Dermis blood vessel endothelial cell (primary cell): ENCODE measurements around the gene FAM107B. TPM values are rescaled to one million over a fixed set of nuclear protein-coding genes. Genes with fewer than 3 reads are reported as not detected.
"Not testable (repeated sequence)": the region's sequence is repeated elsewhere in the genome, so short reads cannot be mapped to it uniquely, and the experiment has no call there.

Experiments used
- DNase-seq: peaks from one replicate; pipeline ENCODE4 v3.0.0; 2010
- total RNA-seq: library from RNA; depleted of rRNA; stranded (reverse); fragments of >200 nt; gene quantifications from 2 replicates; pipeline ENCODE4 v1.2.3, GENCODE V29; 2014

Gene FAM107B
- total RNA-seq, 1 donor from 2014 or later = 60.6 TPM

DNA sequence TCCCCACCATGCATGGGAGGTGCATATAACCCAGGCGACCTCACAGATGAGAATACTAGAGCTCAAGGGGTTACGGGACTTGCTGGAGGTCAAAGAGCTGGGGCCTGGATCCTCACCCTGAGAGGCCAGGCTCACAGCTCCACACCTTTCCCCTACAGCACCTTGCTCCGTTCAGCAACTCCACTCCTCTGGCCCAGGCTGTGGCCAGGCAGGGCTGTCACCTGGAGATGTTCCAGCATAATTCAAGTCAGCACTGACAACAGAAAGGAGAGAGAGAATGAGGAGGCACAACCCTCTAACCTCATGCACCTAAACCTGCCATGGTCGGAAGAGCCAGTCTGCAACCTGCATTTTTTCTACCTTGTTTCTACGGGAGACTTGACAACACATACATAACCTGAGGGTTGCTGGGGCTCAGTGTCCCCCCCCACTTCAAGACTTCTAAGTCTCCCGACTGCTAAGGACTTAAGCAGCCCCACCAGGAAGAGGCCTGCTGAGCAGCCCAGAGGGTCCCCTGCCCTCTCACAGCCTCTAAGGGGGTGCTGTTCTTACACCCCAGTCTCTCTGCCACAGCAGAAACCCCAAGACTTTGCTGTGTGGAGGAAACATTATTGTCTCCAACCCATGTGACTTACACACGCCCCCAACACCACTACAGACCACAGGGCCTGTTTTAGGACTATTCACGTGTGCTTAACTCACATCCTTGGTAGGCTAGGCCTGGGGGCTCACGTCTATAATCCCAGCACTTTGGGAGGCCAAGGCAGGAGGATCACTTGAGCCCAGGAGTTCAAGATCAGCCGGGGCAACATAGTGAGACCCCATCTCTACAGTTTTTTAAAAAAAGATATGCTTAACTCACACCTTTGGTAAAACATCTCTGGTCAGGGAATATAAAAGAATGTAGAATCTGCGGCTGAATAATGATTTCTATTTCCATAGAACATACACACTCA is 175.6 kb downstream of the FAM107B start:
- no peak for DNase-seq

DNA sequence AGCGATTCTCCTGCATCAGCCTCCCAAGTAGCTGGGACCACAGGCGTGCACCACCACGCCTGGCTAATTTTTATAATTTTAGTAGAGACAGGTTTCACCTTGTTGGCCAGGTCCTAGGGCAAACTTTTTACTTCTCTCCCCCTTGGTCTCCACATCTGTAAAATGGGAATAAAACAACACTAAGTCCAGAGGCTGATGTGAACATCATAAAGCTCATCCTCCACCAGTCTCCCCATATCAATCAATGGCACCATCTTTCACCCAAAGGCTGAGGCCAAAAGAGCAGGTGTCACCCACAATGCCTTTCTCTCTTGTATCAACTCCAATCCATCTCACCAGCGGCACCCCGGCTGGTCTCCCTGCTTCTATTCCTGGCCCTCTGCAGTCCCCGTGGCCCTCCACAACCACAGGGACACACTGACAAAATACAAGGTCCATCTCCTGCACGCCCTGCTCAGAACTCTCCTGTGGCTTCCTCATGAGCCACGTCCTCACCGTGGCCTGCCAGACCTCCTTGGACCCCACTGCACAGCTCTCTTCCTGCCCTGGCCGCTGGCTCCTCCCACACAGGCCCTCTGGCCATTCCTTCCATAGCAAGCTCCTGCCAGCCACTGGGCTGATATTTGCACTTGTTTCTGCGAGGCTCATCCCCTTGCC is 179.0 kb downstream of the FAM107B start:
- no peak for DNase-seq

DNA sequence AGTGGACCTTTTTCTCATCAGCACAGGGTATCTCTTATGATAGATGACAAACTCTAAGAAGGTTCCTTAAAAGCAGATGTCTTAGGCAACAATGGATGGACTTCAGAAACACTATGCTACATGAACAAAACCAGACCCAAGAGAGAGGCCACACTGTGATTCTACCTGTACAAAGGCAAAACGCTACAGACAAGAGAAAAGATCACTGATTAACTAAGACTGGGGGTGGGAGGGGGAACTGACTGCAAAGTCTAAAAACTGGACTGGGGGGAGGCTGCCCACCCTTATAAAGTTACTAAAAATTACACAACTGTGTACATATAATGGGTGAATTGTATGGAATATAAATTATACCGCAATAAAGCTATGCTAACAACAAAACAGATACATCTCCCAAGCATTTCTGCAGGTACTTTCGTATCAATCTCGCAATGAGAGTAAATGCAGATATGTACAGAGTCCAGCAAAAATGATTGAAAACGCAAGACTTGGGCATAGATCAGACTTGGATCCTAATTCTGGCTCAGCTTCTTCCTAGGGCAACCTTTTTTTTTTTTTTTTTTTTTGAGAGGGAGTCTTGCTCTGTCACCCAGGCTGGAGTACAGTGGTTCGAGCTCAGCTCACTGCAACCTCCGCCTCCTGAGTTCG is 179.7 kb downstream of the FAM107B start:
- DNase-seq = no peak

DNA sequence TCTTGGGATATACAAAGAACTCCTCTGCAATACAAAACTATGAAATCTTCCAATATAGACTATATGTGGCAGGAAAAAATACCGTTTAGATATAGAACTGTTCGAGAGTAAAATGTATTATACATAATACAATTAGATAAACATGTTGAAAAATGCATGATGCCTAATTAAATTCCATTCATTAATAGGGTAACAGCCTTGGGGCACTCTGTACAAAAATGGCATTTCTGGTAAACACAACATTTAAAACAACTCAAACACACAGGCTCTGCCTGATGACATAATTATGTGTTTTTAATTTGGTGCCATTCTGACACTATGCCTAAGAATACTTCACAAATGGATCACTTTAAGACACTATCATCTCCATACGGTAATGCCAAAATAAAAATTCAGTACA is 180.9 kb downstream of the FAM107B start:
- no peak for DNase-seq

DNA sequence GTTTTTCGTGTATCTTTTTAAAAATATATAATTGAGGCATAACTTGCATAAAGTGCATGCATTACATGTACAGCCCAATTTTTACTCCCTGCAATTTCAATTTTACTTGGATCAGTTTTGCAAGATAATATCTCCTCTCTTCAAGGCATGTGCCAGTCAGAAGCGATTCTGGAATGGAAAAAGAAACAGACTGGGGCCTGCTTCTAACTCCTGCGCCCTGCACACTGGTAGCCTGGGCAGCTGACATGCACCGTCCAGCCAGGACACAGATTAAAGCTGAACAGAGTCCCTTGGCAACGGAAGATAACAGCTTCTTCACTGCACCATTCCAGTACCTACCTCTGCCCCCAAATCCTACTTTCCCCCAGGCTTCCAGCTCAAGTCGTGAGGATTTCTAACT is 182.1 kb downstream of the FAM107B start:
- DNase-seq = no peak

DNA sequence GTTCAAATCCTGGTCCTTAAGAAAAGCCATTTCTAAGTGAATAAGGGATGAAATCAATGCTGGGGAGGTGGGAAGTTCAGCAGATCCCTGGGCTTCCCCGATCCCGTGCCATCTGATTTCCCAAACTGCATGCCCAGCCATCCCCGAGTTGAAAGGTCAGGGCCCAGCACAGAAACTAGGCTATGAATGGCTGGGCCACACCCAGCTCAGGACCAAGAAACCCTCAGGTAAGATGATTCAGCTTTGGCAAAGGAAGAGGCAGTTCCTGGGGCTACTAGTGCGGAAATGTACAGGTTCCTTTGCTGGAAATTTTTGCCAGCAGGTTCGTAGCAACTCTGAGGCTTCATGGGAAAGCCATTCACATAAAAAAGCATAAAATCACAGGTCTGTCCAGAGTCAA is 182.7 kb downstream of the FAM107B start:
- no peak for DNase-seq

DNA sequence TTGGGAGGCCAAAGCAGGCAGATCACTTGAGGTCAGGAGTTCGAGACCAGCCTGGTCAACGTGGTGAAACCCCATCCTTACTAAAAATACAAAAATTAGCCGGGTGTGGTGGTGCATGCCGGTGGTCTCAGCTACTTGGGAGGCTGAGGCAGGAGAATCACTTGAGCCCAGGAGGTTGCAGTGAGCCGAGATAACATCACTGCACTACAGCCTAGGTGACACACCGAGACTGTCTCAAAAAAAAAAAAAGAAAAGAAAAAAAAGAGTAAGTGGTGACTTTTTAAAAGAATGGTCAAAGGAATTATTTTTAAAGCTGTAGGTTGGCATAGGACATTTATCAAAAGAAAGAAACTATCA is 185.8 kb downstream of the FAM107B start:
- DNase-seq = not testable (repeated sequence)

DNA sequence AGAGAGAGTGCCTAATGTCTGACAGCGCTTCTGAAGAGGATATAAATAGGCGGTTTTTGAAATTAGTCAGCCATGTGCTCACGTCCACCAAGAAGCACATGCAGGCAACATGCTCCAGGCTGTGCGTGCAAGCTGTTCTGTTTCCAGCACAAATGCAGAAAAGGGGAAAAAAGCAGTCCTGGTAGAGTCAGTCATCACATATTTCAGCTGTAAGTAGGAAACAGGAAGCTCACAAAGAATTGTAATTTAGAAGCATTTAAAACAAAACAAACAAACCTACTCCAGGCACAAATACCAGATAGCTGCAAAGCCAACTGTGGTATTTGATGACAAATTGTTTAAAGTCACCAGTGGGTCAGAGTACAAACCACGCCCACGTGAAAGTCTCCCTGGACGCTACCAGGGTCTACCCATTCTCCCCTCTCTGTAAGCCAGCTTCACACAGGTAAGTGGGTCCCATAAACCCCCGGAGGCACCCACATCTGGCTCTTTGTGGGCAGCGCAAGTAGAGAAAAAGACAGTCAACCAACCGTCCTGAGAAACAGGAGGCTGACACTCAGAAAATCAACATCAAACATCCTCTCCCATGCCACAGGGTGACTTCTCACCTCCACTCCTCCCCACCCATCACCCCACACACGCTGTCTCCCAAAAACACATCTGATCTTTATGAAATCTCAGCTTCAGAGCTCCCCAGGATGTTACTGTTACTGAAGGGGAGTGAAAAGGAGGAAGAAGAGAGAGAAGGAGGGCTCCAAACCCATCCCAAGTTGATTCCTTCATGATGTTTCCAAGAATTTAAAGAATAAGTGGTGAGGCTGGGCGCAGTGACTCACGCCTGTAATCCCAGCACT is 186.4 kb downstream of the FAM107B start:
- peak; percentile 90 for DNase-seq

DNA sequence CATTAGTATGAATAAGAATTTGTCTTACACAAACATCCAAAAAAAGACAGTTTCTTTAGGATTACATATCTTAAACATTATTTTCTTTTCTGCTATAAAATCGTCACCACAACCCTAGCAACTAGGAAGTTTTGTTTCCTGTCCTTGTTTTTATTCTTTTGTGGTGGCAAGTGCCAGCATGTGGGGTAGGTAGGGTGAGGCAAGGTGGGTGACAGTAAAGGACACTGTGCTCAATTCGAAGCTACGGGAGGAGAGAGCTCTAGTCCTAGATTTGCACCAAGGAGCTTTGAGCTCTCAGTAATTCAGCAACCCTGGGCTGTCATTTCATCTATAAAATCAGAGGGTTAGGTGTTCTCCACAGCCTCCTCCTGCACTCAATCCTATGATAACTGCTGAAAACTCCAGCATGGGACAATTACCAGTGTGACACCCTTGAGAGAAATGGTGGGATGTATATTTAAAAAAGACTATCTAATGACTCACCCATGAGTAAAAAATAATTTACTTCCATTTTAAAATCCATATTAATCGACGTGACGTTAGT is 187.1 kb downstream of the FAM107B start:
- peak; percentile 29 for DNase-seq

DNA sequence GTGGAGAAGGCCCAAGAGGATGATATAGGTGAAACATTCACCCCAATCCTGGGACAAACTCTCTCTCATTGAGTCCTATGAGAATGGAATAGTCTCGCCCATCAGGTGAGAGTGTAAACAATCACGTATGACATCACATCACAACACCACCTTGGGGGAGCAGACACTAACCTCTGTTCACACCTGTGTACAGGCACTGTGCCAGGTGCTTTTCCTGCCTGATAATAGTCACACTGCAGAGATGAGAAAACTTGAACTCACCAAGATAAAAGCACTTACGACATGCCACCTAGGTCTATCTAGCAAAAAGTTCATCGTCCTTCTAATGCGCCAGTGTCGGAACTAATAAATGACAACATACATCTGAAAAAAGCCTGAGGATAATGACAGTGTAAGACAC is 187.8 kb downstream of the FAM107B start:
- no peak for DNase-seq

DNA sequence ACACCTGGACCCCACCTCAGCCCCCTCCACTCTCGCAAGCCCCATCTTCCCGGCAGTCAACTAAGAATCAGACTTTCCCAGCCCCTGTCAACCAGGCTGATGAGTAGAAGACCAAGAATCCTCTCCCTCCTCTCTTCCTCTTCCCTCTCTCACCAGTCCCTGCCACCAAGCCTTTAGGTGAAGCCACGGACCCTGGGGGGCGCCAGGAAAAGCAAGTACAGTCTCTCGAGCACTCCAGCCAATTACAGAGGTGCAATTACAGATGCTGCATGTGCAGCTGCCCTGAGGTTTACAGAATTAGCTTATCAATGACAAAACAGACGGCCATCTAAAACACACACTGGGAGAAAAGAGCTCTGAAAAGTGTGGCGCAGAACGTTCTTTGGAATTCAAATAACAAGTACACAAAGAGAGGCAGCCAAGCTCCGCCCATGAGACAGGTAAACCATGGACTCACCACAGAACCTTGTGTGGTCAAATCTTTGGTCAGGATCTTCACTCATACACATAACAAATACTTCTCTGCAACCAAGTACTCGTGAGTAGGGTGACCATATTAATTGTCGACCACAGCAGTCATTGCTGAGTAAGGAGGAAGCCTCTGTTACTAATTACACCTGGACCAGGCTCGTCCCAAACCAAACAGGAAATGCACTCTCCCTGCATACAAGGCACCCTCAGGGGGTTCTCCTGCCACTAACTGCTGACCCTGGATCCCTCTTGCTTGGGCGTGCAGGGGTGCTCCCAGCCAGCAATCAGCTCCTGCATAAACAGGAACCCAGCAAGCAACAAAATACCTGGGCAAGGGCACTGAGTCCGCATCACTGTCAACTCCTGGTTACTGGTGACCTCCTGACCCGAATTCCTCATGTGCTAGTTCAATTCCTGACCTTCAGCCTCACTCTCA is 189.2 kb downstream of the FAM107B start:
- no peak for DNase-seq

DNA sequence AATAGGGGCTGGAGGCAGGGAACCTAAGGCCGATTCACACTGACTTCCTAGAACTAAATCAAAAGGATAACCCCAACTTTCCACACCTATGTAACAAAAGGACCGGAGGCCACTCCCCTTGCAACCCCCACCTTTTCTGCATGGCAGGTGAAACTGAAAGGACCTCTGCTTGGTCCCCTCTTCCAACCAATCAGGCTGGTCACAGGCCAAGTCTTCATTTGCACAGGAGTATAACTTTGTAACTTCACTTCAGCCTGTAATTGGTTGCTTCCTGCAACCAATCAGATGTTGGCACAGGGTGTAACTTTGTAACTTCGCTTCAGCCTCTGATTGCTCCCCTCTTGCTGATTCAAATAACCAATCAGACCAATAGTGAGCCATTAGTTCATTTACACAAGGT is 190.0 kb downstream of the FAM107B start:
- DNase-seq = no peak

DNA sequence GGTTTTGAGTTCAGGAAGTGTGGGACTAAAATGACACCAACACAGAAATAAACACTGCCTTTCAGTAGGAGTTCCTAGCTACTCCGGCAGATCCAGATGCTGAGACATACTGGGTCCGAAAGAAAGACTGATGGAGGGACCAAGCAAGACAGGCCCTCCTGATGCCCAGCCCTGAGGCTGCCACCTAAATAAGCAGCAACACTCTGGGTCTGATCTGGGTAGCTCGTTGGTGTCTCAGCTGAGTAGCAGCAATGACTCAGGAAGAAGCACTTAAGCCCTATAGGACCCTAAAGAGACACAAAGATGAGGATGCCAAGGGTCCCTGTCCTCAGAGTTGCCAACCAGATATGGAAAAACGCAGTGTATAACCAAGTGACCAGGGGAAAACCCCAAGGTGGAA is 190.7 kb downstream of the FAM107B start:
- no peak for DNase-seq

DNA sequence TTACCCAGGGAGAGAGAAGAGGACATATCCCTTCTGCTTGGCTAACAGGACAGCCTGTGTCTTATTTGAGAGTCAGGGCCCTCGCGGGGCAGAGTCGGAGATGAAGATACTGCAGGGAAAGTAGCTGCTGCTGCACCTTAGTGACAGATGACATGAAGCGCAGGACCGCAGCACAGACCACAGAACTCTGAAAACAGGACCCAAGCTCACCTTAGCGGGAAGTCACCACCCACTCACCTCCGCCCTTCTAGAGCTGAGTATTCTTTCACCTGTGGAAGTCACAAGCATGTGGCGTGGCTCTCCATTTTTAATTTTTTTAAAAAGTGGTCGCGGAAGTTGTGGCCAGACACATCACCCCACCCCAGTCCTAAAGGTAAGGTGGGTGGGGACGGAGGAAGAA is 191.4 kb downstream of the FAM107B start:
- DNase-seq = no peak

DNA sequence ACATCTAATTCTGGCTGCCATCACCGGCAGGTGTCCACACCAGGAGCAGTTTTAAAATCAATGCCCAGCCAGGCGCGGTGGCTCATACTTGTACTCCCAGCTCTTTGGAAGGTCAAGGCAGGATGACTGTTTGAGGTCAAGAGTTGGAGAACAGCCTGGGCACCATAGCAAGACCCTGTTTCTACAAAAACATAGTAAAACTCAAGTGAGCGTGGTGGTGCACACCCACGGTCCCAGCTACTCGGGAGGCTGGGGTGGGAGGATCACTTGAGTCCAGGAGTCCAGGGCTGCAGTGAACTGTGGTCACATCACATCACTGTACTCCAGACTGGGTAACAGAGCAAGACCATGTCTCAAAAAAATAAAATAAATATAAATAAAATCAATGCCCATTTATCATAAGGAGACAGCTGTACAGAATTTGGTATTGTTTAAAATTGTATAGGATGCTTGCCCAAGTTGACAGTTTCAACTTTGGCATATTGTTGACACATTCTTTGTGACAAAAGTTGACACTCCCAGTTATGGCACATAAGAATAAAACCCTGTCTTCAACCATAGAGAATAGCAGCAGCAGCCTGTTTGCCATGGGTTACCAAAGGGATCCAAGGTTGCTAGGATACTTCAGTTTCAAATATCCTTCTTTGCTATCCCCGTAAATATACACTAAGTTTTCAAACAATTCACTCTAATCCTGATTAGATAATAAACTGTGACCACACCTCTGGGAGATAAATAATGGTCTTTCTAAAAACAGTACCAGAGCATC is 193.0 kb downstream of the FAM107B start:
- no peak for DNase-seq

DNA sequence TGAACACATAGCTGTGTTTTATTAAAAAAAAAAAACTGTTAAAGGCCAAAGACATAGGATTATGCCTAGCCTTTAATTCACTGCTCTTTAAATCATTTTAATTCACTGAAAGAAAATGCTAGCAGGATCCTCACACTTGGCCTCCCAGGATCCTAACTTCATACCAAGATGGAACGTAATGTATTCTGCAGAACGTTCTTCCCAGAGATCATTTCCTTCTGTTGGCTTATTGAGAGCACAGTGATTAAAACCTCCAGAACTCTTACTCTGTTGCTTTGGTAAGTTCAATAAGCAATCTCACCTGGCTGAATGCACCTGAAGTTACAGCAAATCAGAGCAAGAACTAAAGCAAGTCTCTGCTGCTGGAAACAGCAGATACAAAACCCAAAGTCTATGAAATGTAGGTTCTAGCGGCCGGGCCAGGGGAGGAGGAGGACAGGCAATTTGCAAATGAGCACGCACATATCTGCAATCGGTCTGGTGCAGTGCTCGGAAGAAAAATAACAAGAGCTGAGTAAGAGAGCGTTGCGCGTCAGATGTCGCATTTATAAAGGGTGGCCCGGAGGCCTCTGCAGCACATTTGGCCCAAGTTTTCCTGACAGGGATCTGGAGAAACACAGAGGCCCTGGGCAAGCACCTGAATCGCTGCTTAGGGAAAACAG is 193.9 kb downstream of the FAM107B start:
- no peak for DNase-seq

DNA sequence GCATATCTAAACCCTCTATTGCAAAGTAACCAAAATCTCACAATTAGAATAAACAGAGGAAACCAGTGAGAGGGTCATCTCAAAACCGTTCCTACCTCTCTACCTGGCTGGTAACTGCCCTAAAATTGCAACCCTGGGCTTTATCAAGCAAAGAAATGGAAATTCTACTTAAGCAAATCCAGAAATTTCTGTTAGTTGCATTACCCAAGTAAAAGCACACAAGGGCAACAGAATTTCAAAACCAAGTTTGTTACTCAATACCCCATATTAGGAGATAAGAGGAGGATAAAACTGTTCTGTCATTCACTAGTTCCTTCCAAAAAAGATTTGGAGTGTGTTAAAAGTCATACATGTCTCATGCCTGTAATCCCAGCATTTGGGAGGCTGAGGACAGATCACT is 195.3 kb downstream of the FAM107B start:
- DNase-seq = no peak

DNA sequence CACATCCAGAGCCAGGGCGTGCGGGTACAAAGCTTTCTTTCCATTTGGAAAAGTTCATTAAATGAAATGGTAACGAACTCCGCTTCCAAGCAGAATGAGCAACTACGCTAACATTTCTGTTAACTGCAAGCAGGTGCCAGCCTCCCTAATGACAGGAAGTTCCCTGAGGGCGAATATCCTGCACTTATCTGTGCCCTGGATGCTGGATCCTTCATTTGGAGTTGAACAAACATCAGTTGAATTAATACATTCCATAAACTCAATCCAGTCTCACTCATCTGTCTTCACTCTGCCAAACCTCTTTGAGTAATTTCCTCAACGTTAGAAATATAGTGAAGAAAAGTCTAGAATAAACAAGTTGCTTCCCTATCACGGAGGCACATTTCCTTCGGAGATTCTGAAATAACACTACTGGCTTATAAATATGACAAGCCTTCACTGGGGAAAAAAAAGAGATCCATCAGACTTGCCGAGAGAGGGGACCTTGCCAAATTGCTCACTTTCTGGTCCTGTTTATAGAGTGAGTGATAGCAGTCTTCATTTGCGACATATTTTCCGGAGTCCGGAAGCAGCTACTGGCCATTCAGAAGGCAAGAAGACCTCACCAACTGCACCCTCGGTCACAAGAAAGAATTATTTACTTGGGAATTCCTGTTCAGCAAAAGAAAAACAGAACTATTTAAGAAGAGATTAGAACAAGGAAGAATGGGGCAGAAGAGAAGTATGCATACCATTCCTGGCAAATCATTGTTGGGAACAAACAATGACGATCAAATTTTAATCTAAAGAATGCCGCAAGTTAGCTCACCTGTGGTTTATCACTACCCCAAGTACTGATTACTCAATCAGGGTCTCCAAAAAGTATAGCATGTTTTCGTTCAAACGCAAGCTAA is 196.4 kb downstream of the FAM107B start:
- DNase-seq = peak; percentile 98

DNA sequence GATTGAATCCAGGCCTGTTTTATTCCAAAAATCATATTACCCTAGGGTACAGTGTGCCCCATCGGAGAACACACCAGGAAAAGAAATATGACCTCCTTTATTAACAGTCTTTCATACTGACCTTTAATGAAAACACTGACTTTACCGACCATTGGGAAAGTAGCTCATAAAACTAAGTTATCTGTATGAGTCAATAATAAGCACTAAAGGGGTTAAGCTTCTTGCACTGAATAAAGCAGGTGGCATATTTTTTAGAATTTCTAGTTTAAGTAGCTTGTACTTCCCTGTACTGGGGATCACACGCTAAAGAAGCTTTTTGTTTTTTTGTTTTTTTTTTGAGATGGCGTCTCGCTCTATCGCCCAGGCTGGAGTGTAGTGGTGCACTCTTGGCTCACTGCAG is 199.8 kb downstream of the FAM107B start:
- DNase-seq = no peak
